ENCODE measurements around the gene SLC49A3. TPM values are rescaled to one million over a fixed set of nuclear protein-coding genes. Genes with fewer than 3 reads are reported as not detected.

Gene SLC49A3
- total and polyA plus RNA-seq, 2 experiments from 2014 or later, result 1.3 to 3.7 TPM

GRCh38 chr4:712093-712492, 23.1 kb upstream of the SLC49A3 start (continued):
- TF ChIP-seq ZNF462 (CRISPR knock-in tag; IDR thresholded peaks at IDR 0.05) (no peak), EZH2phosphoT487 (IDR thresholded peaks at IDR 0.05; ENCODE audit: unreplicated experiment) (no peak), CTCF (conservative IDR thresholded peaks at IDR 0.05; ENCODE audit: low read depth in 2 of 2) (no peak), REST (IDR thresholded peaks at IDR 0.05; ENCODE audit: unreplicated experiment) (no peak), JUNB (IDR thresholded peaks at IDR 0.05; ENCODE audit: unreplicated experiment) (no peak), ZNF114 (CRISPR knock-in tag; IDR thresholded peaks at IDR 0.05) (no peak)
